ENCODE results near the gene OR6M1. TPM values are rescaled to one million over a fixed set of nuclear protein-coding genes. Genes with fewer than 3 reads are reported as not detected.

OR6M1 gene
- total and polyA plus RNA-seq, 2 experiments from 2014 or later, result not detected

DNA sequence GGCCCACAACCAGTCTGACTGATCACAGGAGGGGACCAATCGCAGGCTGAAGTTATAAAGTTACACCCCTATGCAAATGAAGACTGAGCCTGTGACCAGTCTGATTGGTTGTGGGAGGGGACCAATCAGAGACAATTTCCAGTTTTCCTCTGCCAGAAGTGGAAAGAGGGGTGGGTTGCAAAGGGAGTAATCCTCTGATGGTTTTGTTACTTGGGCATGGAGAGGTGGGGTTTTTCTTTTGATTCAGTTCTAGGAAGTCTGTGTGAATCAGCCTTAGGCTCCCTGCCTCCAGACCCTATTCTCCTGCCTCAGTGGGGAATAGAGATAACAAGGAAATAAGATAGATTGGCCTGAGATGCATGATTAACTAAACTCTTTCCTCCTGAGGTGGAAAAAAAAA is 9.9 kb downstream of the OR6M1 start:
- peaks cover 4% of the 10 kb centered on the region; the same call in 2 of the 3 replicates for H3K4me1 Mint-ChIP-seq
- H3K4me3 Mint-ChIP-seq, result no peak overlapping the region
- Histone ChIP-seq H3K9me2 (ENCODE audit: insufficient read depth) (no peaks in the 10 kb centered on the region), H2AFZ (peak overlapping the region; percentile 97; the same call in 1 of the 2 replicates), H3K36me3 (ENCODE audit: insufficient read depth) (peaks cover 18% of the 10 kb centered on the region), H3F3A (replicated peaks; ENCODE audit: low read depth) (no peaks in the 10 kb centered on the region), H4K20me1 (replicated peaks; ENCODE audit: insufficient read depth) (no peaks in the 10 kb centered on the region), H3K79me2 (replicated peaks; ENCODE audit: insufficient read depth) (no peaks in the 10 kb centered on the region), H3K4me3 (no peak overlapping the region), H3K4me1 (ENCODE audit: insufficient read depth) (peaks cover 7% of the 10 kb centered on the region), H3K27ac (ENCODE audit: low read depth) (no peak overlapping the region), H3K27me3 (ENCODE audit: insufficient read depth) (no peaks in the 10 kb centered on the region), H3K4me2 (no peak overlapping the region)
- no peak for ATAC-seq
- peaks cover 35% of the 10 kb centered on the region for H3K9me3 Mint-ChIP-seq
- TF ChIP-seq EZH2 (IDR thresholded peaks at IDR 0.05; ENCODE audit: low read depth, unreplicated experiment) (no peak), ZNF114 (CRISPR knock-in tag; IDR thresholded peaks at IDR 0.05) (no peak), CREB1 (CRISPR knock-in tag; IDR thresholded peaks at IDR 0.05; ENCODE audit: low read depth) (no peak), POLR2AphosphoS5 (IDR thresholded peaks at IDR 0.05; ENCODE audit: low read depth) (no peak), EZH2phosphoT487 (IDR thresholded peaks at IDR 0.05; ENCODE audit: unreplicated experiment) (no peak), JUNB (IDR thresholded peaks at IDR 0.05; ENCODE audit: unreplicated experiment) (no peak), NANOG (IDR thresholded peaks at IDR 0.05; ENCODE audit: borderline replicate concordance) (no peak), STAT1 (IDR thresholded peaks at IDR 0.05; ENCODE audit: unreplicated experiment) (no peak), ZNF331 (CRISPR knock-in tag; IDR thresholded peaks at IDR 0.05; ENCODE audit: low read depth) (no peak), REST (IDR thresholded peaks at IDR 0.05; ENCODE audit: unreplicated experiment) (no peak)
- TF ChIP-seq, protein P1, sequence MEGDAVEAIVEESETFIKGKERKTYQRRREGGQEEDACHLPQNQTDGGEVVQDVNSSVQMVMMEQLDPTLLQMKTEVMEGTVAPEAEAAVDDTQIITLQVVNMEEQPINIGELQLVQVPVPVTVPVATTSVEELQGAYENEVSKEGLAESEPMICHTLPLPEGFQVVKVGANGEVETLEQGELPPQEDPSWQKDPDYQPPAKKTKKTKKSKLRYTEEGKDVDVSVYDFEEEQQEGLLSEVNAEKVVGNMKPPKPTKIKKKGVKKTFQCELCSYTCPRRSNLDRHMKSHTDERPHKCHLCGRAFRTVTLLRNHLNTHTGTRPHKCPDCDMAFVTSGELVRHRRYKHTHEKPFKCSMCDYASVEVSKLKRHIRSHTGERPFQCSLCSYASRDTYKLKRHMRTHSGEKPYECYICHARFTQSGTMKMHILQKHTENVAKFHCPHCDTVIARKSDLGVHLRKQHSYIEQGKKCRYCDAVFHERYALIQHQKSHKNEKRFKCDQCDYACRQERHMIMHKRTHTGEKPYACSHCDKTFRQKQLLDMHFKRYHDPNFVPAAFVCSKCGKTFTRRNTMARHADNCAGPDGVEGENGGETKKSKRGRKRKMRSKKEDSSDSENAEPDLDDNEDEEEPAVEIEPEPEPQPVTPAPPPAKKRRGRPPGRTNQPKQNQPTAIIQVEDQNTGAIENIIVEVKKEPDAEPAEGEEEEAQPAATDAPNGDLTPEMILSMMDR (conservative IDR thresholded peaks at IDR 0.05; ENCODE audit: low read depth in 2 of 2), result no peak
- TF ChIP-seq, protein P2, sequence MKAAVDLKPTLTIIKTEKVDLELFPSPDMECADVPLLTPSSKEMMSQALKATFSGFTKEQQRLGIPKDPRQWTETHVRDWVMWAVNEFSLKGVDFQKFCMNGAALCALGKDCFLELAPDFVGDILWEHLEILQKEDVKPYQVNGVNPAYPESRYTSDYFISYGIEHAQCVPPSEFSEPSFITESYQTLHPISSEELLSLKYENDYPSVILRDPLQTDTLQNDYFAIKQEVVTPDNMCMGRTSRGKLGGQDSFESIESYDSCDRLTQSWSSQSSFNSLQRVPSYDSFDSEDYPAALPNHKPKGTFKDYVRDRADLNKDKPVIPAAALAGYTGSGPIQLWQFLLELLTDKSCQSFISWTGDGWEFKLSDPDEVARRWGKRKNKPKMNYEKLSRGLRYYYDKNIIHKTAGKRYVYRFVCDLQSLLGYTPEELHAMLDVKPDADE (IDR thresholded peaks at IDR 0.05), result no peak
- TF ChIP-seq, protein P3, sequence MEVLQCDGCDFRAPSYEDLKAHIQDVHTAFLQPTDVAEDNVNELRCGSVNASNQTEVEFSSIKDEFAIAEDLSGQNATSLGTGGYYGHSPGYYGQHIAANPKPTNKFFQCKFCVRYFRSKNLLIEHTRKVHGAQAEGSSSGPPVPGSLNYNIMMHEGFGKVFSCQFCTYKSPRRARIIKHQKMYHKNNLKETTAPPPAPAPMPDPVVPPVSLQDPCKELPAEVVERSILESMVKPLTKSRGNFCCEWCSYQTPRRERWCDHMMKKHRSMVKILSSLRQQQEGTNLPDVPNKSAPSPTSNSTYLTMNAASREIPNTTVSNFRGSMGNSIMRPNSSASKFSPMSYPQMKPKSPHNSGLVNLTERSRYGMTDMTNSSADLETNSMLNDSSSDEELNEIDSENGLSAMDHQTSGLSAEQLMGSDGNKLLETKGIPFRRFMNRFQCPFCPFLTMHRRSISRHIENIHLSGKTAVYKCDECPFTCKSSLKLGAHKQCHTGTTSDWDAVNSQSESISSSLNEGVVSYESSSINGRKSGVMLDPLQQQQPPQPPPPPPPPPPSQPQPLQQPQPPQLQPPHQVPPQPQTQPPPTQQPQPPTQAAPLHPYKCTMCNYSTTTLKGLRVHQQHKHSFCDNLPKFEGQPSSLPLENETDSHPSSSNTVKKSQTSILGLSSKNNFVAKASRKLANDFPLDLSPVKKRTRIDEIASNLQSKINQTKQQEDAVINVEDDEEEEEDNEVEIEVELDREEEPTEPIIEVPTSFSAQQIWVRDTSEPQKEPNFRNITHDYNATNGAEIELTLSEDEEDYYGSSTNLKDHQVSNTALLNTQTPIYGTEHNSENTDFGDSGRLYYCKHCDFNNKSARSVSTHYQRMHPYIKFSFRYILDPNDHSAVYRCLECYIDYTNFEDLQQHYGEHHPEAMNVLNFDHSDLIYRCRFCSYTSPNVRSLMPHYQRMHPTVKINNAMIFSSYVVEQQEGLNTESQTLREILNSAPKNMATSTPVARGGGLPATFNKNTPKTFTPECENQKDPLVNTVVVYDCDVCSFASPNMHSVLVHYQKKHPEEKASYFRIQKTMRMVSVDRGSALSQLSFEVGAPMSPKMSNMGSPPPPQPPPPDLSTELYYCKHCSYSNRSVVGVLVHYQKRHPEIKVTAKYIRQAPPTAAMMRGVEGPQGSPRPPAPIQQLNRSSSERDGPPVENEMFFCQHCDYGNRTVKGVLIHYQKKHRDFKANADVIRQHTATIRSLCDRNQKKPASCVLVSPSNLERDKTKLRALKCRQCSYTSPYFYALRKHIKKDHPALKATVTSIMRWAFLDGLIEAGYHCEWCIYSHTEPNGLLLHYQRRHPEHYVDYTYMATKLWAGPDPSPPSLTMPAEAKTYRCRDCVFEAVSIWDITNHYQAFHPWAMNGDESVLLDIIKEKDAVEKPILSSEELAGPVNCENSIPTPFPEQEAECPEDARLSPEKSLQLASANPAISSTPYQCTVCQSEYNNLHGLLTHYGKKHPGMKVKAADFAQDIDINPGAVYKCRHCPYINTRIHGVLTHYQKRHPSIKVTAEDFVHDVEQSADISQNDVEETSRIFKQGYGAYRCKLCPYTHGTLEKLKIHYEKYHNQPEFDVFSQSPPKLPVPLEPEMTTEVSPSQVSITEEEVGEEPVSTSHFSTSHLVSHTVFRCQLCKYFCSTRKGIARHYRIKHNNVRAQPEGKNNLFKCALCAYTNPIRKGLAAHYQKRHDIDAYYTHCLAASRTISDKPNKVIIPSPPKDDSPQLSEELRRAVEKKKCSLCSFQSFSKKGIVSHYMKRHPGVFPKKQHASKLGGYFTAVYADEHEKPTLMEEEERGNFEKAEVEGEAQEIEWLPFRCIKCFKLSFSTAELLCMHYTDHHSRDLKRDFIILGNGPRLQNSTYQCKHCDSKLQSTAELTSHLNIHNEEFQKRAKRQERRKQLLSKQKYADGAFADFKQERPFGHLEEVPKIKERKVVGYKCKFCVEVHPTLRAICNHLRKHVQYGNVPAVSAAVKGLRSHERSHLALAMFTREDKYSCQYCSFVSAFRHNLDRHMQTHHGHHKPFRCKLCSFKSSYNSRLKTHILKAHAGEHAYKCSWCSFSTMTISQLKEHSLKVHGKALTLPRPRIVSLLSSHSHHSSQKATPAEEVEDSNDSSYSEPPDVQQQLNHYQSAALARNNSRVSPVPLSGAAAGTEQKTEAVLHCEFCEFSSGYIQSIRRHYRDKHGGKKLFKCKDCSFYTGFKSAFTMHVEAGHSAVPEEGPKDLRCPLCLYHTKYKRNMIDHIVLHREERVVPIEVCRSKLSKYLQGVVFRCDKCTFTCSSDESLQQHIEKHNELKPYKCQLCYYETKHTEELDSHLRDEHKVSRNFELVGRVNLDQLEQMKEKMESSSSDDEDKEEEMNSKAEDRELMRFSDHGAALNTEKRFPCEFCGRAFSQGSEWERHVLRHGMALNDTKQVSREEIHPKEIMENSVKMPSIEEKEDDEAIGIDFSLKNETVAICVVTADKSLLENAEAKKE (CRISPR knock-in tag; IDR thresholded peaks at IDR 0.05), result no peak
- DNase-seq (ENCODE audit: low spot score), result no peak
- no peaks in the 10 kb centered on the region for H3K27me3 Mint-ChIP-seq (ENCODE audit: insufficient read depth, low read depth, poor library complexity)
- no peak overlapping the region for H3K27ac Mint-ChIP-seq
- peaks cover 32% of the 10 kb centered on the region; the same call in 2 of the 3 replicates for H3K36me3 Mint-ChIP-seq (ENCODE audit: low read depth)
